Inflammatory macrophage (primary cell): ENCODE measurements around the gene UBAP1L.
"Not testable (repeated sequence)": the region's sequence is repeated elsewhere in the genome, so short reads cannot be mapped to it uniquely, and the experiment has no call there.

Experiments
- DNase-seq, 2 donors: peaks; one replicate each; pipeline ENCODE4 v3.0.0-alpha.2; 2020 to 2022

UBAP1L gene

DNA sequence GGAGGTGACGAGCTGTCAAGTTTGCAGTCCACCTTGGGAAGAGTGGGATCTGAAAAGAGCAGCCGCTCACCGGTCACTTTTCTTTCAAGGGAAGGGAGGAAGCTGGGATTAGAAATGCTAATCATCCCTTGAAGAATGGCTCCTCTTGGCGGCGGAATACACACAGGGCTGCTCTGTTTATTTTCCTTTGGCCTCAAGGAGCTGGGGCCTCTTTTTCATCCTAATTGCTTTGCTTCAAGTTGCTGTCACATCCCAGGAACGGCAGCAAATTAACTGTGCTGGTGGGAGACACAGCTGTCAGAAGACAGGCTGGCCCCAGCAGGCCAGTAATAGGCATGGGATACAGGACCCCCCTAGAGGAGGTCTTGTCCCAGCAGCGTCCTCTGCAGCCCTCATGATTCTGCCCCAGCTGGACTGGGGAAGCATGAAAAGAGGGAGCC, 31.7 kb downstream of the UBAP1L start:
- DNase-seq = no peak

GRCh38 chr15:65082303-65082953, 32.6 kb downstream of the UBAP1L start:
- peak; percentile 45 to 64 for DNase-seq

DNA sequence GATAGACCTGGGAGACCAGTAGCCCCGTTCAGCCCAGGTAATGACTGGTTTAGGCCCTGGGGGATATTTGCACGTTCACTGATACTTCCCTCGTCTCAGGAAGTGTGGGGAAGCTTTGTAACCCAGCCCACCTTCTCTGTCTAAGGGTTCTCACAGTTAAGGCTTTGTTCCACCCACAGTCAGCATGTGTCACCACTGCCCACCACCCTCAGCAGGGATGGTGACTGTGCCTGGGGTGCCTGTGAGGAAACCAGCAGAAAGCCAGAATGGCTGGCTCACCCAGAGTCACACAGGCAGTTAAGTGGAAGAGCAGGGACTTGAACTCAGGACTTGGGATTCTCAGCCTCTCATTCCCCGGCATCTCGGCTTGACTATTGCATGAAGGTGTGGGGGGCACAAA, 33.2 kb downstream of the UBAP1L start:
- peak; percentile 28 to 72 for DNase-seq

DNA sequence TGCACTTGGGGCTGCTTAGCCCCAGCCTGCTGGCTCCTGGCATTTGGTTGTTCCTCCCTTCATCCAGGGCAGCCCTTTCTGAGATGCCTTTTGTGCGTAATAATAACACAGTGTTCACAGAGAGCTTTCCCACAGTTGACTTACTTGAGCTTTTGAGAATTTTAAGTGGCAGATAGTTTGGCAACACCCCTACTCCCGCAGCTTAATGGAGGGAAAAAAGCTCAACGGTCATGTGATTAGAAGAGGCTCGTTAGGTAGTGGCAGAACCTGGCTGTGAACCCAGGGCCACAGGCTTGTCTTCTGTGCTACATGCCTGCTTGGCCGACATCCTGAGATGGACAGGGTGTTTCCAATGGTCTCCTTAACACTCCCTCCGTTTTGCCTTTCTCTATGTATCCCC, 33.7 kb downstream of the UBAP1L start:
- DNase-seq = no peak

DNA sequence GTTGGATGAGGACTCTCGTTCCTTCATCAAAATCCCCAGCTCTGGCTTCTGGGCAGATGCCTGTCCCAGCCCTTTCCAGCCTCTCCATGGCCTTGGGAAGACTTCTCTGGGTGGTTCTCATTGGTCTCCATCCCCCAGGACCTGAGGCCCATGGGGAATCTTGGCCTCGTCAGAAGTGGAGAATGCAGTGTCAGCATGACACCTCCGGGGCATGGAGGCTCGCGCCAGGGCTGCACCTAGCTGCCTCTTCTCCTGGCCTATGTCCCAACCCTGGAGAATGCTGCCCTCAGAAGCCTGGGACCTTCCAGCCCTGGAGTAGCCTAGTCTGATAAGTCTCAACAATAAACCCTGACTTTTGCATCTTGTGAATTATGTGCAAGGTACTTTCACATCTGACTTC, 35.4 kb downstream of the UBAP1L start:
- no peak for DNase-seq

DNA sequence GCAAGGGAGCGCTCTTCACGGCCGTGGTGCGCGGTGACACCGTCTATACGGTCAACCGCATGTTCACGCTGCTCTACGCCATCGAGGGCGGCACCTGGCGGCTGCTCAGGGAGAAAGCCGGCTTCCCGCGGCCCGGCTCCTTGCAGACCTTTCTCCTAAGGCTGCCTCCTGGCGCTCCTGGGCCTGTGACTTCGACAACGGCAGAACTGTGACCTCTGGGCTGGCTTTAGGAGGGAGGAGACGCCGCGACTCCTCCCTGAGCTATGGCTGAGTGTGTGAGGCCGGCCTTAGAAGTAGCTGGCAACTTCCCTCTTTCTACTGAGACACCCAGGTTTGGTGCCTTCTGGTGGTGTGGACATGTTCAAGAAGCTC, 37.0 kb downstream of the UBAP1L start:
- peak; percentile 42 to 68 for DNase-seq

DNA sequence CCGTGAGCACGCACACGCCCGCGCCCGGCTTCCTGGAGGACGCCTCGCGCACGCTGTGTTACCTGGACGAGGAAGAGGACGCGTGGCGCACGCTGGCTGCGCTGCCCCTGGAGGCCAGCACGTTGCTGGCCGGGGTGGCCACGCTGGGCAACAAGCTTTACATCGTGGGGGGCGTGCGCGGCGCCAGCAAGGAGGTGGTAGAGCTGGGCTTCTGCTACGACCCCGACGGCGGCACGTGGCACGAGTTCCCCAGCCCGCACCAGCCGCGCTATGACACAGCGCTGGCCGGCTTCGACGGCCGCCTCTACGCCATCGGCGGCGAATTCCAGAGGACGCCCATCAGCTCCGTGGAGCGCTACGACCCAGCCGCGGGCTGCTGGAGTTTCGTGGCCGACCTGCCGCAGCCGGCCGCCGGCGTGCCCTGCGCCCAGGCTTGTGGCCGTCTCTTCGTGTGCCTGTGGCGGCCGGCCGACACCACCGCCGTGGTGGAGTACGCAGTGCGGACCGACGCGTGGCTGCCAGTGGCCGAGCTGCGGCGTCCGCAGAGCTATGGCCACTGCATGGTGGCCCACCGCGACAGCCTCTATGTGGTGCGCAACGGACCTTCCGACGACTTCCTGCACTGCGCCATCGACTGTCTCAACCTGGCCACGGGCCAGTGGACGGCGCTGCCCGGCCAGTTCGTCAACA, 37.6 kb downstream of the UBAP1L start:
- DNase-seq = no peak

DNA sequence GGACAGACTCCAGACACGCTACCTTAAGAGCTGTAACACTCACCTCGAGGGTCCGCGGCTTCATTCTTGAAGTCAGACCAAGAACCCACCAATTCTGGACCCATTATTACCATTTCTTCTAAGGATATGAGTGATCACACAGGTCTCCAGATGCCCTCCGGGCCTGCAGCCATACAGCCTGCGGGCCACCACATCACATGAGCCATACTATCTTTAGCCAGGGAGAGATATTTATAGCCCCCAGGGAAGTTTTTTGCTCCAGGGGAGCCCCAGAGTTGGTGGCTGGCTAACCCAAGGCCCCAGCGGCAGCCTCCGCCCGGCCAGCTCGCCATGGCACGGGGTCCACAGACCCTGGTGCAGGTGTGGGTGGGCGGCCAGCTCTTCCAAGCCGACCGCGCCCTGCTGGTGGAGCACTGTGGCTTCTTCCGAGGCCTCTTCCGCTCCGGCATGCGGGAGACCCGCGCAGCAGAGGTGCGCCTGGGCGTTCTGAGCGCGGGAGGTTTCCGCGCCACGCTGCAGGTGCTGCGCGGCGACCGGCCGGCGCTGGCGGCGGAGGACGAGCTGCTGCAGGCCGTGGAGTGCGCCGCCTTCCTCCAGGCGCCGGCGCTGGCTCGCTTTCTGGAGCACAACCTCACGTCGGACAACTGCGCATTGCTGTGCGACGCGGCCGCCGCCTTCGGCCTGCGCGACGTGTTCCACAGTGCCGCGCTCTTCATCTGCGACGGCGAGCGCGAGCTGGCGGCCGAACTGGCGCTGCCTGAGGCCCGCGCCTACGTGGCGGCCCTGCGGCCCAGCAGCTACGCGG, 38.3 kb downstream of the UBAP1L start, which contains the start of gene KBTBD13:
TSS of gene KBTBD13 (plus strand) at position 261 of the 805 bp plus-strand sequence. CDS start at position 331, 70 bp downstream.
- no peak for DNase-seq

- not testable (repeated sequence) for DNase-seq
Measured at GRCh38 chr15:65075607-65076395, 39.2 kb downstream of the UBAP1L start.

GRCh38 chr15:65074946-65075345, 40.1 kb downstream of the UBAP1L start:
- DNase-seq = not testable (repeated sequence)

DNA sequence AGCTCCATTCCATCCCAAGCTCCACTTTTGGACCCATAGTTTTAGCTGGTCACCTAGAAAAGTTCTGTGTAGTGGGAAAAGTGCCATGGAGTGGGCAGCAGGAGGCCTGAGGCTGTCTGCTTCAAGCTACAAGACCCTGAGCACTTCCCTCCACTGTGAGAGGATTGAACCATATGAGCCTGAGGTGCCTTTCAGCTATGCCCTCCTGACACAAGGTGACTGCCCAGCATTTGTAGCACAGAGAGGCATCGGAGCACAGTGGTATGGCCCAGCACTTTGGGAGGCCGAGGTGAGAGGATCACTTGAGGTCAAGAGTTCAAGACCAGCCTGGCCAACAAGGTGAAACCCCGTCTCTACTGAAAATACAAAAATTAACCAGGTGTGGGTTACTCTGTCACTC, 42.4 kb downstream of the UBAP1L start:
- no peak for DNase-seq

DNA sequence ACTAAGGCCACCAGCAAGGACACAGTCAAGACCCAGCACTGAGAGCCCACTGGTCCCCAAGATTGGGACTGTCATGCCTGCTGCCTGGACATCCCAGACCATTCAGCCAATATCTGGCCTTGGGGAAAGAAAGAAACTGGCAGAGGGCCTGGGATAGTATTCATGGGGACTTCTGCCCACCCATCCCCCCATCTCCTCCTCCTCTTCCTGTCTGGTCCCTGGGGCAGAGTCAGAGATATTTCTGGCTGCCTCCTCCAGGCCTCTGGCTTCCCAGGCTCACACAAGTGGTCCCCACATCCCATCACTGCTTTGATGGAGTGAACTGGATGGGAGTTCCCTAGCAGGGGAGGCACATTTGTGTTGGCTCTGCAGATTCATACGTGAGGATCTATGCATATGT, 43.0 kb downstream of the UBAP1L start:
- no peak for DNase-seq

DNA sequence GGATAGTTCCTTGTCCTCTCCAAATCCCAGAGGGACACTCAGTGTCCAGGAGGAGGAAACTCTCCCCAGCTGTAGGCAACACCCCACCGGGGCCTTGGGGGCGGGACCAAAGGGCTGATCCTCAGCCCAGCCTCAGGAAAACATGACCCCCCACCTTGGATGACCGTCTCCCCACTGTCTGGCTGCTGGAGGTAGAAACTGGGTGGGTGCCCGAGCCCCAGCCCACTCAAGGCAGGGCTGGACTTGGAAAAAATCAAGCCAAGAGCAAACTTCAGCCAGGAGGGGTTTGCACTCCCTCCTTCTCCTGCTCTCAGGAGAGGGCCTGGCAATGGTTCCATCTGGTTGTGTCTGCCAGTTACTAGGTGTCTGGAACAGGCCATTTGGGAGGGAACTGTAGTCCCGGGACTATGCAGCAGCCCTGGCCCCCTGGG, 43.6 kb downstream of the UBAP1L start:
- no peak for DNase-seq

DNA sequence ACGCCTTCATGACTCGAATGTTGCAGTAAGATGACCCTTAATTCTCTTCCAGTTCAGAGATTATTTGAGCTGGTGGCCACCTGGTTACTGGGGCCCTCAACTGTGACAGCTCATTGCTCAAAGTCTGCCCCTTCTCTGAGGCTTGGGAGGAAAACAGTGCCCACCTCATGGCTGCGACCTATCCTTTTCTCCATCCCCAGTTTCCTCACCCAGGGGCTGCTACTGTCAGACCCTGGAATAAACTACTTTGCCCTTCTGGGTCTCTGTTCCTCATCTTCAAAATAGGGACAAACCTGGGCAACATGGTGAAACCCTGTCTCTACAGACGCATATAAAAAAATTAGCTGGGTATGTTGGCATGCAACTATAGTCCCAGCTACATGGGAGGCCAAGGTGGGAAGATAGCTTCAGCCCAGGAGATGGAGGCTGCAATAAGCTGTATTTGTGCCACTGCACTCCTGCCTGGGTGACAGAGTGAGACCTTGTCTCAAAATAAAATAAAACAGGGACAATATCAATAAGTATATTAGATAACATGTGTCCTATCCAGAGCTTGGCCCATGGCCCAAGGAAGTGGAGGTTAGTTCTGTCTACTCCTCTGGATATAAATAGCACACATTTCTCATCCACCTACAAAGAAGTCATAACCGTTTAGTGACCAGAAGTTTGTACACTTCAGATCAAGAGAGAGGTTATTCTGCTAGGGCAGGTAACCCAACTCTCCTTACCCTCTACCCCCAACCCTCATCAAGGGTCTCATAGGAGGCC, 45.0 kb downstream of the UBAP1L start:
- no peak for DNase-seq

DNA sequence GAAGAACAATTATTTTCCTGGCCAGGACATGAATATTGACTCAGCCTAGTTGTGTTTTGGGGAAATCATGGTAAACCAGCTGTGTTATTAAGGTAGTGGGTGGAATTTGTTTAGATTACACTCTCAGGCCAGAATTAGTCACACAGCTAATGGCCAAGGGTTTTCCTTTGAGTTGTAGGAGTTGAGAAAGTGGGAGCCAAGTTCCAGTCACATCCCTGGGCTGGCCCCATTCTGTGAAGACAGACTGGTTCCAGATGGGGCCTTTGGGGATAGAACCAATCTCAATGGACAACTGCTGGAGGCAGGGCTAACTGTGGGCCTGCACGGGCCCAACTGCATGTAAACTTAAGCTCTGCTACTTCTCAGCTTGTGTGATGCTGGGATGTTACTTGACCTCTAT, 45.8 kb downstream of the UBAP1L start:
- DNase-seq = no peak

- no peak for DNase-seq
Measured at GRCh38 chr15:65068403-65068788, 46.6 kb downstream of the UBAP1L start.

DNA sequence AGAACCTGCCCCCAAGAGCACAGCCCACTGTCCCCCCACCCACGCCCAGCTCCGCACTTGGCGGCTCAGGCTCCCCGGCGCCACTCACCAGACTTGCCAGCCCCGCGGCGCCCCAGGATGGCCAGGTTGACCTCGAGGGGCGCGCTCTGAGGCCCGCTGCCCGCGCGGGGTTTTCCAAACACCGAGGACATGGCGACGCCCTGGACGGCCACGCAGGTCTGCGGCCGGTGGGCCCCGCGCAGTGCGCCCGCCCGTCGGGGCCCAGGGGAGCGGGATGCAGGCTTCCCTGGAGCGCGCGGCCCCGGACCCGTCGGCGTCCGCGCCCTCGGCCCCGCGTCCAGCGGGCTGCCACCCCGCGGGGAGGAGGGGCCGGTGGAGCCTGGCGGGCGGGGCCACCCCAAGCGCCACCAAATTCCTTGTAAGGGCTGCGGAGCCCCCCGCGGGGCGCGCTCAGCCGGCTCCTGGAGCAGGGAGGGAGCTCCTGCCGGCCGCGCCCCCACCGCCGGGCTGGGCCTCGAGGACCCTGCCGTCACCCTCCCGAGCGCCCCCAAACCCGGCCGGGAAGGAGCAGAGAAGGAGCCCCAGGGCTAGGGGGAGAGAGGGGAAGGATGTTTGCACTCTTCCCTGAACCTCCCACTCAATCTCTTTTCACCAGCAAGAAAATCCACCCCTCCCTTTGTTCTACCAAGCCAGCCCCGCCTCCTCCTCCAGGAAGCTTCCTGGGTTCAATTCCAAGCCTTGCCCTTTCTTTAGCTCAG, 47.2 kb downstream of the UBAP1L start, which contains the start of gene RASL12:
TSS of gene RASL12 (minus strand) at position 347 of the 758 bp plus-strand sequence. CDS start at position 191, 156 bp downstream.
- DNase-seq = no peak

DNA sequence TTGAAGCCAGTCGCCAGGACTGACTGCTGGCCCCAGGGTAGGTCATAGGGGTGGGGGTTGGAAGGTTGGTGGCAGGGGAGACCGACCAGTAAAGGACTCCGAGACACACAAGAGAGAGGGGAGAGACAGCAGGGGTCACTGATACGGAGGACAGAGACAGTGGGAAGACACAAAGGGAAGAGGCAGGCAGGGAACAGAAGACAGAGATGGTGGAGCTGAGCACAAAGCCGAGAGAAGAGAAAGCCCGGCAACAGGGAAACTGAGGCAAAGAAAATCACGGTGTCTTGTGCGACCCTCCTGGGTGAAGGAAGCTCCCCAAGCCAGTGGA, 47.7 kb downstream of the UBAP1L start:
- DNase-seq = no peak

GRCh38 chr15:65066635-65067316, 48.2 kb downstream of the UBAP1L start:
- no peak for DNase-seq

GRCh38 chr15:65066001-65066634, 48.9 kb downstream of the UBAP1L start:
- DNase-seq = no peak
